NT2/D1 (cell line): ENCODE measurements around the gene MEF2B.

ENCODE experiments used
- DNase-seq: peaks from one replicate; pipeline ENCODE4 v3.0.0-alpha.2; 2011; ENCODE audit warnings: low read depth, low spot score
- H3K27me3 ChIP-seq: 2 replicates; pipeline ENCODE4 v1.6.0; 2011; ENCODE audit warnings: mild to moderate bottlenecking; ENCODE audit not compliant: insufficient read length, insufficient read depth
- H3K36me3 ChIP-seq: 2 replicates; pipeline ENCODE4 v1.6.1; 2011; ENCODE audit warnings: mild to moderate bottlenecking, low read length, mixed read lengths; ENCODE audit not compliant: insufficient read depth, insufficient read length
- H3K4me1 ChIP-seq: 2 replicates; pipeline ENCODE4 v1.5.1; 2011; ENCODE audit not compliant: insufficient read depth, insufficient read length
- H3K4me3 ChIP-seq: 2 replicates; pipeline ENCODE4 v1.5.1; 2011; ENCODE audit warnings: low read depth; ENCODE audit not compliant: insufficient read length
- H3K9ac ChIP-seq: 2 replicates; pipeline ENCODE4 v1.6.0; 2011; ENCODE audit warnings: low read depth; ENCODE audit not compliant: insufficient read length
- H3K9me3 ChIP-seq: 2 replicates; pipeline ENCODE4 v1.5.1; 2011; ENCODE audit warnings: mild to moderate bottlenecking, low read length; ENCODE audit not compliant: insufficient read depth
- SUZ12 ChIP-seq: IDR thresholded peaks from 2 replicates; pipeline ENCODE4 v1.6.1; 2011; ENCODE audit not compliant: insufficient read length, insufficient read depth; ENCODE audit errors: extremely low read depth
- YY1 ChIP-seq: IDR thresholded peaks from 2 replicates; pipeline ENCODE4 v1.6.1; 2011; ENCODE audit not compliant: insufficient read length, insufficient read depth
- ZNF274 ChIP-seq: IDR thresholded peaks from 2 replicates; pipeline ENCODE4 v1.6.1; 2011; ENCODE audit warnings: mild to moderate bottlenecking, low read depth, low read length

Gene MEF2B

DNA sequence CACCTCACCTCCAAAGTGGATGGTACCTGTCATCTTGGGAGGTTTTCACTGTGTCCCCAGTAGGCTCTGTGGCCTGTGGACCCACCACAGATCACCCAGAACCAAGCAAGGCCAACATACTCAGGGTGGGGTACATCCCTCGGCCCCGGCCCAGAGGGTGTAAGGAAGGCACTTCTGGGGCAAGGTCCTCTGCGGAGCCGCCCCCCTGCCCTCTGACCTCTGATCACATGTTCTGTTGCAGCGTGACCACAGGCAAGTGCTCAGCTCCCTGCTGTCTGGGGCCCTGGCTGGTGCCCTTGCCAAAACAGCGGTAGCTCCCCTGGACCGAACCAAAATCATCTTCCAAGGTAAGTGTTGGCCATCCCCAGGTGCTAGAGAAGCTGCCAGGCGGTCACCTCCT lies 68.5 kb downstream of the MEF2B start:
- DNase-seq: no peak
- Histone ChIP-seq H3K36me3 (no peaks in the 10 kb centered on the region), H3K9ac (no peak overlapping the region), H3K9me3 (no peaks in the 10 kb centered on the region), H3K4me3 (no peak overlapping the region), H3K4me1 (peaks cover 10% of the 10 kb centered on the region), H3K27me3 (peaks cover 34% of the 10 kb centered on the region)
- TF ChIP-seq YY1 (no peak), ZNF274 (no peak), SUZ12 (no peak)

DNA sequence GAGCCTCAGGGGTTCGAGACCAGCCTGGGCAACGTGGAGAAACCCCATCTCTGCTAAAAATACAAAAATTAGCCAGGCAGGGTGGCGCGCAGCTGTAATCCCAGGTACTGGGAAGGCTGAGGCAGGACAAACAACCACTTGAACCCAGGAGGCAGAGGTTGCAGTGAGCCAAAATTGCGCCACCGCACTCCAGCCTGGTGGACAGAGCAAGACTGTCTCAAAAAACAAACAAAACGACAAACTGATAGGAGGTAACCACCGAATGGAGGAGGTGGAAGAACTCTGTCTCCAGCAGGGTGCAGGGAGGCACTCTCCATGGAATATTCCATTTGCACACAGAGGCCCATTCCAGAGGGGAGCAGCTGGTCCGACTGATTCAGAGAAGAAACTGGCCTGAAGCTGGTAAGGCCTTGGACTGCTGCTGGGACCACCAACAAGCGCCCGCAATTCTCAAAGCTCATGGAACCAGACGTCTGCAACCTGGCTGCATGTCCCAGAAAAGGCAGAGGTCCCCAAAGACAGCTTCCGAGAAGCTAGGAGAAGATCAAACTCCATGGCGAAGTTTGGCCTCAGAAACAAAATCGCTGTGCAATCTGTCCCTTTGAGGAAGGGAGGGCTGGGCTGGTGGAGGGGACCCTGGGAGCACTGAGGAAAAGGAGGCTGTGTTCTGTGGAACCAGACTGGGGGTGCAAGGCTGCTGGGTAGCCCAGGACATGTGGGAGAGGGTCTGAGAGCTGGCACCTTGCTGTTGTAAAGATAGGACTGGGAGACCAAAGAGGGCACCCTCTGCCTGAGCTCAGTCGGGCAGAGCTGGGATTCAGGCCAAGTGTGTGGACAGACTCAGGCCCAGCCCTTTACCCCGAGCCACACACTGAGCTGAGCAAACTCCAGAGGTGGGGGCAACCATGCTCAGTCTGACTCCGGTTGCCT lies 71.1 kb downstream of the MEF2B start:
- H3K4me3 ChIP-seq: no peak overlapping the region
- H3K4me1 ChIP-seq: peaks cover 11% of the 10 kb centered on the region
- H3K36me3 ChIP-seq: no peaks in the 10 kb centered on the region
- DNase-seq: no peak
- H3K27me3 ChIP-seq: peaks cover 36% of the 10 kb centered on the region
- no peak overlapping the region for H3K9ac ChIP-seq
- H3K9me3 ChIP-seq: no peaks in the 10 kb centered on the region
- TF ChIP-seq SUZ12 (no peak), YY1 (no peak), ZNF274 (no peak)

DNA sequence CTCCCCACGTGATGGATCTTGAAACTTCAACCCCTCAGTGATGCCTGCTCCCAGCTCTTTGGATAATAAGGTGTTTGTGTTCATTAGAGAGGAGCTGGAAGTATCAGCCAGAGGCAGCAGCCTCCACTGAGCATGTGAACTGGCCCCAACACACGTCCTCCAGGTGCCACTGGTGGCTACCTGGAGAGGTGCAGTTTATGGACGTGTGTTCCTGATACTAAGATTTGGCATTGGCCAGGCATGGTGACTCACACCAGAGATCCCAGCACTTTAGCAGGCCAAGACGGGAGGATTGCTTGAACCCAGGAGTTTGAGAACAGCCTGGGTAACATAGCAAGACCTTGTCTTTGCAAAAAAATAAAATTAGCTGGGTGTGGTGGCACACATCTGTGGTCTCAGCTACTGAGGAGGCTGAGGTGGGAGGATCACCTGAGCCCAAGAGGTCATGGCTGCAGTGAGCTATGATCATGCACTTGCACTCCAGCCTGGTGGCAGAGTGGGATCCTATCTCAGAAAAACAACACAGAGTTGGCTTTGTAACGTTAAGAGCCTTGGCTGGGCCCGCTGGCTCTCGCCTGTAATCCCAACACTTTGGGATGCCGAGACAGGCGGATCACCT lies 71.9 kb downstream of the MEF2B start:
- TF ChIP-seq ZNF274: no peak
- TF ChIP-seq YY1: no peak
- no peak for TF ChIP-seq SUZ12
- no peak overlapping the region for H3K4me3 ChIP-seq
- no peak for DNase-seq
- H3K36me3 ChIP-seq: no peaks in the 10 kb centered on the region
- peaks cover 9% of the 10 kb centered on the region for H3K4me1 ChIP-seq
- H3K9me3 ChIP-seq: no peaks in the 10 kb centered on the region
- H3K9ac ChIP-seq: no peak overlapping the region
- H3K27me3 ChIP-seq: peaks cover 36% of the 10 kb centered on the region

DNA sequence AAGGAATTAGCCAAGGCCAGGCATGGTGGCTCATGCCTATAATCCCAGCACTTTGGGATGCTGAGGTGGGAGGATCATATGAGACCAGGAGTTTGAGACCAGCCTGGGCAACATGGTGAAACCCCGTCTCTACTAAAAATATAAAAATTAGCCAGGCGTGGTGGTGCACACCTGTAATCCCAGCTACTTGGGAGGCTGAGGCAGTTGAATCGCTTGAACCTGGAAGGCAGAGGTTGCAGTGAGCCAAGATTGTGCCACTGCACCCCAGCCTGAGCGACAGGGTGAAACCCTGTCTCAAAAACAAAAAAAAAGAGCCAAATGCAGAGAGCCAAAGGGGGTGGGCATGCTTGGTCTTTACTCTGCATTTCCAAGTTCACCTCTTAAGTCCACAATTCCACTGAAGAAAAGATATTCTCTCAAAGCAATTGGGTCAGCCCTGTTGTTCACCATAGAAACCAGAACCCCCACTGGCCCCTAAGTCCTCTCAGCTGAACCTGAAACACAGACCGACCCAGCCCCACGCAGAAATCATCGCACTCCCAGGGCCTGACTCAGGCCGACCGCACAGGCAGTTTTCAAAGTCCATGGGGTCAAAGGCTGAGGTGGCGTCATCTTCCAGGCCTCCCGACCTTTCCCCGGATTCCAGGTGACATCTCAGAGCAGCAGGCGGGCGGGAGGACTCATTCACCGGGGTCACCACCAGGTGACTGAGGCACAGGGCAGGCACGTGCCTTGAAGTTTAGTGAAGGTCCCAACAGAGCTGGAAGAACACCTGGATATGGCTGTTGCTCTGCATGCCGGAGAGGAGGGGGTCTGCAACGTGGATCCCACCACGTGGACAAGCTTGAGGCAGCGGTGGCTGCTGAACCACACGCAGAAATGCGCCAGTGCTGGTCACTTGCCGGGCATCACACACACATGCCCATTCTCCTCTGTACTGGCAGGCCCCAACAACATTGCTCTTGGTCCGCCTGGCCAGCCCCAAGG lies 73.1 kb downstream of the MEF2B start:
- no peak overlapping the region for H3K4me3 ChIP-seq
- no peak overlapping the region for H3K9ac ChIP-seq
- DNase-seq: no peak
- no peaks in the 10 kb centered on the region for H3K9me3 ChIP-seq
- H3K36me3 ChIP-seq: no peaks in the 10 kb centered on the region
- peaks cover 48% of the 10 kb centered on the region for H3K27me3 ChIP-seq
- TF ChIP-seq SUZ12: no peak
- TF ChIP-seq YY1: no peak
- no peak for TF ChIP-seq ZNF274
- H3K4me1 ChIP-seq: peaks cover 15% of the 10 kb centered on the region

DNA sequence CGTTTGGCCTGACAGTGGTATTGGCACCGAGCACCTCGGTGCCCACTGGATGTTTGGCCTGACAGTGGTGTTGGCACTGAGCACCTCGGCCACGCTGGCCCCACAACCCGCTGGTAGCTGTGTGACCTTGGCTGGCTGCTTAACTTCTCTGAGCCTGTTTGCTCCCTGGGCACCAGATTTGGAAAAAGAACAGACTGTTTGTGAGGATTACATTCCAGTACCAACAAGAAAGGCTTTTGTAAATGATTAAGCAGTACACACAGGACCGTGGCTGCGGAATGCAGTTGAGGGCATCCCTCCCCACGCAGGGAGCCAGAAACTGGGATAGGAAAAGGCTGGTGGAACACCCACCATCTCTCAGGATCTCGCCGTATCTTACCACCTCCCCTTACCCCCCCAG lies 74.4 kb downstream of the MEF2B start:
- no peak overlapping the region for H3K9ac ChIP-seq
- peaks cover 43% of the 10 kb centered on the region for H3K27me3 ChIP-seq
- no peak for TF ChIP-seq ZNF274
- no peak for TF ChIP-seq SUZ12
- TF ChIP-seq YY1: no peak
- no peak for DNase-seq
- H3K36me3 ChIP-seq: no peaks in the 10 kb centered on the region
- no peak overlapping the region for H3K4me3 ChIP-seq
- H3K4me1 ChIP-seq: peaks cover 20% of the 10 kb centered on the region
- no peaks in the 10 kb centered on the region for H3K9me3 ChIP-seq
